NCI-H1694 (cell line): ENCODE measurements around the gene SCRN2.
A peak's percentile ranks its signal among the peaks of the same experiment; 100 is the strongest.

Experiments used
- DNase-seq: peaks from one replicate; lab custom pipeline; 2025; lab: John Stamatoyannopoulos, UW

SCRN2 gene

GRCh38 chr17:47804461-47804860 is 36.6 kb downstream of the SCRN2 start:
- DNase-seq: no peak

- no peak for DNase-seq
Measured at GRCh38 chr17:47803751-47804150, 37.3 kb downstream of the SCRN2 start.

- no peak for DNase-seq
Measured at GRCh38 chr17:47803201-47803600, 37.9 kb downstream of the SCRN2 start.

GRCh38 chr17:47802341-47803022 is 38.6 kb downstream of the SCRN2 start:
- peak; percentile 72 for DNase-seq

GRCh38 chr17:47801906-47802305 is 39.2 kb downstream of the SCRN2 start:
- DNase-seq: no peak

- DNase-seq: no peak
Measured at GRCh38 chr17:47801176-47801765, 39.8 kb downstream of the SCRN2 start.

- no peak for DNase-seq
Measured at GRCh38 chr17:47800686-47801085, 40.4 kb downstream of the SCRN2 start.

GRCh38 chr17:47797797-47798196 is 43.3 kb downstream of the SCRN2 start:
- DNase-seq: no peak

- DNase-seq: no peak
Measured at GRCh38 chr17:47792979-47793378, 48.1 kb downstream of the SCRN2 start.

- no peak for DNase-seq
Measured at GRCh38 chr17:47792457-47792856, 48.6 kb downstream of the SCRN2 start.

- DNase-seq: no peak
Measured at GRCh38 chr17:47791025-47791424, 50.0 kb downstream of the SCRN2 start.

- DNase-seq: peak; percentile 14
Measured at GRCh38 chr17:47789611-47790561, 51.2 kb downstream of the SCRN2 start.
